ENCODE measurements around the gene DUSP8. TPM values are rescaled to one million over a fixed set of nuclear protein-coding genes. Genes with fewer than 3 reads are reported as not detected.
"Not testable (repeated sequence)": the region's sequence is repeated elsewhere in the genome, so short reads cannot be mapped to it uniquely, and the experiment has no call there.

DUSP8 gene
- total and polyA plus RNA-seq, 9 of the 15 experiments (the other 6 are each of a cell fraction or from before 2014, with no cell fraction given), result 0.14 to 2.0 (median 0.86) TPM; not detected in 2

DNA sequence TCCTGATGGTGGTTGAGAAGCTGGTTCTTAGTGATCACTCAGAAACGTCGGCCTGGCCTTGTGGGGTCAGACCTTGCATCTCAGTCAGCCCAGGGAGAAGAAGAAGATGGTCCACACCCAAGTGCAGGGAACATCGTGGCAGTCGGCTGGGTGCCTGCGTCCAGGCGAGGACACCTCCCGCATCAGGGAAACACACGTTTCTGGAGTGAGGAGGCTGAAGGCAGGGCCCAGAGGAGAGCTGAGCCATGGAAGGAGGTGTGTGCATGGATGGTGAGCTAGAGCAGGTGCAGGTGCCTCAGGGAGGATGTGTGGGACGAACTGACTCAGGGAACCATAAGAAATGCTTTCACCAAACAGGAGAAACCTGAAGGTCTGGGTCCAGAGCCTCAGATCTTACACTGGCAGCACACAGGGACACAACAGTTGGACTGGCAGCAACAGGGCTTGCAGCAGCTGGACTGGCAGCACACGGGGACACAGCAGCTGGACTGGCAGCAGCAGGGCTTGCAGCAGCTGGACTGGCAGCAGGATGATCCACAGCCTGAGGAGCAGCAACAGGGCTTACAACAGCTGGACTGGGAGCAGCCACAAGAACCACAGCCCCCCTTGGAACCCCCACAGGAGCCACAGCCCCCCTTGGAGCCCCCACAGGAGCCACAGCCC lies 25.4 kb upstream of the DUSP8 start (continued):
- TF ChIP-seq, protein P1, sequence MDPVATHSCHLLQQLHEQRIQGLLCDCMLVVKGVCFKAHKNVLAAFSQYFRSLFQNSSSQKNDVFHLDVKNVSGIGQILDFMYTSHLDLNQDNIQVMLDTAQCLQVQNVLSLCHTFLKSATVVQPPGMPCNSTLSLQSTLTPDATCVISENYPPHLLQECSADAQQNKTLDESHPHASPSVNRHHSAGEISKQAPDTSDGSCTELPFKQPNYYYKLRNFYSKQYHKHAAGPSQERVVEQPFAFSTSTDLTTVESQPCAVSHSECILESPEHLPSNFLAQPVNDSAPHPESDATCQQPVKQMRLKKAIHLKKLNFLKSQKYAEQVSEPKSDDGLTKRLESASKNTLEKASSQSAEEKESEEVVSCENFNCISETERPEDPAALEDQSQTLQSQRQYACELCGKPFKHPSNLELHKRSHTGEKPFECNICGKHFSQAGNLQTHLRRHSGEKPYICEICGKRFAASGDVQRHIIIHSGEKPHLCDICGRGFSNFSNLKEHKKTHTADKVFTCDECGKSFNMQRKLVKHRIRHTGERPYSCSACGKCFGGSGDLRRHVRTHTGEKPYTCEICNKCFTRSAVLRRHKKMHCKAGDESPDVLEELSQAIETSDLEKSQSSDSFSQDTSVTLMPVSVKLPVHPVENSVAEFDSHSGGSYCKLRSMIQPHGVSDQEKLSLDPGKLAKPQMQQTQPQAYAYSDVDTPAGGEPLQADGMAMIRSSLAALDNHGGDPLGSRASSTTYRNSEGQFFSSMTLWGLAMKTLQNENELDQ (CRISPR knock-in tag; IDR thresholded peaks at IDR 0.05; ENCODE audit: borderline replicate concordance), result no peak

DNA sequence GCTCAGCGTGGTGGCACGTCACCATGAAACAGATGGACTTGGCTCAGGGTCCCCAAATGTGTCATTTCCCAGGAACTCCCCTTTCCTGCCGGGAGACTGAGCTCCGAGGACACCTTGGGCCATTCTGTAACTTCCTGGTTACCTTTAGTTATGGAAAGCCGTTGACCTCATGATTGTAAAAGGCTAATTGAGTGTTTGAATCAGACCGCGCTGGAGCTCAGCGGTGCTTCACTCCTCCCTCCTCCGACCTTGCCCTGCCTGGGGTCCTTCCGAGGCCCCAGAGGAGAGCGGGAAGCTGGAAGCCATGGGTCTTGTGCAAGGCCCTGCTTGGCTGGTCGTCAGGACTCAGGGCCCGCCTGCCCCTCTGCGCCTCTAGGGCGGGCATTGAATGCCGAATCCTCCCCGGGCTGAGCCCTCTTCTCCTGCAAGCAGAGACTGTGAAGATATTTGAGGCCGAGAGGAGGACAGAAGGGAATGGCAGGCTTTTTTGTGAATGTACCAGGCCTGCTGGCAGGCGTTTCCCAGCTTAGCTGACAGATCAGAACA lies 24.6 kb upstream of the DUSP8 start:
- POLR2A ChIA-PET; H3K36me3 ChIP-seq (ENCODE audit: control insufficient read depth, insufficient read depth, low read length); ATAC-seq; H3K4me2 ChIP-seq (ENCODE audit: insufficient read depth, low read length); intact Hi-C loops (cut with micrococcal nuclease); in situ Hi-C loops (cut with MboI); CTCF ChIA-PET (ENCODE audit: low intra/inter-chr PET ratio); H3K4me3 ChIP-seq; H2AFZ ChIP-seq (ENCODE audit: low read depth, low read length); BruUV-seq (replicated peaks); H4K20me1 ChIP-seq (replicated peaks; ENCODE audit: control insufficient read depth, insufficient read depth, low read length); H3K9ac ChIP-seq (ENCODE audit: insufficient read depth in 1 of 2, low read depth in 2 of 2, low read length in 2 of 2); H3K9me3 ChIP-seq (replicated peaks; ENCODE audit: control insufficient read depth, insufficient read depth, low read depth, low read length); H3K9me1 ChIP-seq (ENCODE audit: control insufficient read depth, insufficient read depth, low read length); H3K27ac ChIP-seq (ENCODE audit: extremely low read depth, low read depth, low read length); FAIRE-seq; DNase-seq (ENCODE audit: extremely low read depth in 1 of 4, low spot score in 3 of 4); H3K79me2 ChIP-seq (ENCODE audit: control insufficient read depth, insufficient read depth, low read length); H3K4me1 ChIP-seq (replicated peaks in 1 of 2; ENCODE audit: control insufficient read depth in 2 of 2, insufficient read depth in 2 of 2, low read length in 2 of 2): not testable (repeated sequence)
- 3% methylated on average over 13 of the region's 19 CpGs for WGBS (ENCODE audit: insufficient coverage, low coverage, missing lambda C conversion rate)
- peaks cover 13 to 25% of the 10 kb centered on the region in 2 experiments; a peak in 3 of 5 replicates for H3K27me3 ChIP-seq (ENCODE audit: control insufficient read depth in 2 of 2, insufficient read depth in 2 of 2, low read length in 2 of 2)
